ENCODE measurements around the gene ABCA3.
"Not testable (repeated sequence)": the region's sequence is repeated elsewhere in the genome, so short reads cannot be mapped to it uniquely, and the experiment has no call there.

Gene ABCA3

DNA sequence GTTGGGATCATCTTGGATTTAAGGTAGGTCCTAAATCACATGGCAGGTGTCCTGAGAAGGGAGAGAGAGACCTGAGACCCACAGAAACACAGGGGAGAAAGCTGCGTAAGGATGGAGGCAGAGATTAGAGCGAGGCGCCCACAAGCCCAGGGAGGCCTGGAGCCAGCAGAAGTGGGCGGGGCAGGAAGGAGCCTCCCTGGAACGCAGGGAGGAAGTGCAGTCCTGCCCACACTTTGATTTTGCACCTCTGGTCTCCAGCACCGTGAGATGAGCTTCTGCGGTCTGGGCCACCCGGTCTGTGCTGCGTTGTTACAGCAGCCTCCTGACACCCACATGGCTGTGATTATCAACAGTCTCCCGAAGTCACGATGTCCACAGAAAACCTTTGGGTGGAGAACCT lies 97.9 kb downstream of the ABCA3 start:
- no peak for DNase-seq (ENCODE audit: low read depth)
- H3K4me3 ChIP-seq (ENCODE audit: low read depth, low read length), result no peak overlapping the region
- TF ChIP-seq MYC (IDR thresholded peaks at IDR 0.05; ENCODE audit: low read depth, low read length) (no peak), POLR2A (IDR thresholded peaks at IDR 0.05; ENCODE audit: extremely low read depth, insufficient read length) (no peak)
- TF ChIP-seq, protein P1, sequence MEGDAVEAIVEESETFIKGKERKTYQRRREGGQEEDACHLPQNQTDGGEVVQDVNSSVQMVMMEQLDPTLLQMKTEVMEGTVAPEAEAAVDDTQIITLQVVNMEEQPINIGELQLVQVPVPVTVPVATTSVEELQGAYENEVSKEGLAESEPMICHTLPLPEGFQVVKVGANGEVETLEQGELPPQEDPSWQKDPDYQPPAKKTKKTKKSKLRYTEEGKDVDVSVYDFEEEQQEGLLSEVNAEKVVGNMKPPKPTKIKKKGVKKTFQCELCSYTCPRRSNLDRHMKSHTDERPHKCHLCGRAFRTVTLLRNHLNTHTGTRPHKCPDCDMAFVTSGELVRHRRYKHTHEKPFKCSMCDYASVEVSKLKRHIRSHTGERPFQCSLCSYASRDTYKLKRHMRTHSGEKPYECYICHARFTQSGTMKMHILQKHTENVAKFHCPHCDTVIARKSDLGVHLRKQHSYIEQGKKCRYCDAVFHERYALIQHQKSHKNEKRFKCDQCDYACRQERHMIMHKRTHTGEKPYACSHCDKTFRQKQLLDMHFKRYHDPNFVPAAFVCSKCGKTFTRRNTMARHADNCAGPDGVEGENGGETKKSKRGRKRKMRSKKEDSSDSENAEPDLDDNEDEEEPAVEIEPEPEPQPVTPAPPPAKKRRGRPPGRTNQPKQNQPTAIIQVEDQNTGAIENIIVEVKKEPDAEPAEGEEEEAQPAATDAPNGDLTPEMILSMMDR (IDR thresholded peaks at IDR 0.05; ENCODE audit: low read depth, low read length), result no peak
- TF ChIP-seq, protein P2, sequence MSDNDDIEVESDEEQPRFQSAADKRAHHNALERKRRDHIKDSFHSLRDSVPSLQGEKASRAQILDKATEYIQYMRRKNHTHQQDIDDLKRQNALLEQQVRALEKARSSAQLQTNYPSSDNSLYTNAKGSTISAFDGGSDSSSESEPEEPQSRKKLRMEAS (IDR thresholded peaks at IDR 0.05; ENCODE audit: low read depth, low read length), result no peak

DNA sequence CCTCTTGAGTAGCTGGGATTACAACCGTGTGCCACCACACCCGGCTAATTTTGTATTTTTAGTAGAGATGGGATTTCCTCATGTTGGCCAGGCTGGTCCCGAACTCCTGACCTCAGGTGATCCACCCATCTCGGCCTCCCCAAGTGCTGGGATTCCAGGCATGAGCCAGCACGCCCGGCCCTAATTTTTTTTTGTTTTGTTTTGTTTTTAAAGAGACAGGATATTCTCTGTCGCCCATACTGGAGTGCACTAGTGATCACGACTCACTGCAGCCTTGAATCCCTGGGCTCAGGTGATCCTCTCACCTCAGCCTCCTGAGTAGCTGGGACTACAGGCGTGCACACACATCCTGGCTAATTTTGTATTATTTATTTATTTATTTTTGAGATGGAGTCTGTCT lies 100.2 kb downstream of the ABCA3 start:
- H3K4me3 ChIP-seq (ENCODE audit: low read depth, low read length); DNase-seq (ENCODE audit: low read depth): not testable (repeated sequence)

DNA sequence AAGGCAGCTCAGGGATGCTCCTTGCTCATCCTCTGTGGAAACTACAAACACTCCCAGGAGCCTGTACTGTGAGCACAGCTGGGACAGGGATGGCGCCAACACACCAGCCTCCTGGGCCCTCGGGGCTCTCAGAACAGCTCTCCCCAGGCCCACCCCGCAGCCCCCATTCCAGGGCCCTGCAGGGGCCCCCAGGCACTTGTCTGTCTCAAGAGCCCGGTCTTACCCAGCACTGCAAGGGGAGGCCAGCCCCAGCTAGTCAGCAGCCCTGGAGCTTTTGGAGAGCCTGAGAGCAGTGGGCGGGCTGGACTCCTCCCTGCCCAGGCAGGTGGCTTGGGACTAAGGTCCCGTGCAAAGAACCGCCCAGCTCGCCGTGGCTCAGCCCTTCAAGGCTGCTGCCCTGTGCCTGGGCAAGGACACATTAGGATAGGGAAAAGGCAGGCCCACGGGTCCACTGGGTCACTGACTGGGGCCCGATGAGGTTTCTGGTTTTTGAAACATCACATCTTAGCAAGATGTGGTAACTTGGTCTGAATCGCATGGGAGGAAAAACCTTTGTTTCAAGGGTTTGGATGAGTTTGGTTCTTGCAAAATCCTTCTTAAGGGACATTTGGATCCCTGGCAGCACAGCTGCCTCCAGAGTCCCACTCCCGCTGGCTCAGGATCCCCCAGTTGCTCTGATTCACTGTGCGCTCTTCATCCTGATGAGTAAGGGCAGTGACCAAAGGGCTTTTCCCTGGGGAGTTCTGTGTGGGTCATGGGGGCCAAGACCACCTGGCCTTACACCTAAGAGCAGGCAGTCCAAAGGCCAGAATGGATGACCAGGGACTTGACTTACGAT lies 101.5 kb downstream of the ABCA3 start:
- no peak overlapping the region for H3K4me3 ChIP-seq (ENCODE audit: low read depth, low read length)
- TF ChIP-seq, protein P1 (IDR thresholded peaks at IDR 0.05; ENCODE audit: low read depth, low read length), result no peak
- TF ChIP-seq, protein P2 (IDR thresholded peaks at IDR 0.05; ENCODE audit: low read depth, low read length), result no peak
- TF ChIP-seq POLR2A (IDR thresholded peaks at IDR 0.05; ENCODE audit: extremely low read depth, insufficient read length), result no peak
- DNase-seq (ENCODE audit: low read depth), result no peak

DNA sequence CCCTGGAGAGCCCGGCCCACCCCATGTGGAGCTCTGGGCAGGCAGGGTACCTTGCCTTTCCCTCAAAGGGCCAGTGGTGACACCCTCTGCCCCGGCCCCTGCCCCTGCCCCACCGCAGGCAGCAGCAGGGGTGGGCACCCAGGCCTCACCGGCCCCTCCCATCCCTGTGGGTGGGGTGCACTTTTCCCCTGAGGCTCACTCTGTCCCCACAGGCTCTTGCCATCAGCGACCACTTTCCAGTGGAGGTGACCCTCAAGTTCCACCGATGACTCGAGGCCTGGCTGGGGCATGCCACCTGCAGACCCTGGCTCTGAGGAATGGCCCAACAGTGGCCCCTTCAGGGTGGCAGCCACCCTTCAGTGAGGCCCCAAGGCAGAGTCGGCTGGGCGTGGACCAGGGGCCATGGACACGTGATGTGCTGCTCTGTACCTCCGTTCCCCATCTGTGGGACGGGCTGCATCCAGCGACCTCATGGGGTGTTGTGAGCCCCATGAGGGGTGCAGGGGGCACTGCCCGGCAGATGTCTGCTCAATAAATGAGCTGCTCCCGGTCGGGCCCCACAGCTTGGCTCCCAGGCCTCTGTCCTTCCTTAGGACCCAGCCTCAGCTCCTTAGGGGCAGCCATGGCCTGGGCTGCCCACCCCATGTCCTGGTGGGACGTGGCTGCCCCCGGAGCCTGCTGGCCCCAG lies 102.2 kb downstream of the ABCA3 start:
- TF ChIP-seq, protein P2 (IDR thresholded peaks at IDR 0.05; ENCODE audit: low read depth, low read length), result no peak
- TF ChIP-seq, protein P1 (IDR thresholded peaks at IDR 0.05; ENCODE audit: low read depth, low read length), result no peak
- TF ChIP-seq POLR2A (IDR thresholded peaks at IDR 0.05; ENCODE audit: extremely low read depth, insufficient read length), result no peak
- TF ChIP-seq MYC (IDR thresholded peaks at IDR 0.05; ENCODE audit: low read depth, low read length), result no peak
- no peak overlapping the region for H3K4me3 ChIP-seq (ENCODE audit: low read depth, low read length)
- DNase-seq (ENCODE audit: low read depth), result no peak

DNA sequence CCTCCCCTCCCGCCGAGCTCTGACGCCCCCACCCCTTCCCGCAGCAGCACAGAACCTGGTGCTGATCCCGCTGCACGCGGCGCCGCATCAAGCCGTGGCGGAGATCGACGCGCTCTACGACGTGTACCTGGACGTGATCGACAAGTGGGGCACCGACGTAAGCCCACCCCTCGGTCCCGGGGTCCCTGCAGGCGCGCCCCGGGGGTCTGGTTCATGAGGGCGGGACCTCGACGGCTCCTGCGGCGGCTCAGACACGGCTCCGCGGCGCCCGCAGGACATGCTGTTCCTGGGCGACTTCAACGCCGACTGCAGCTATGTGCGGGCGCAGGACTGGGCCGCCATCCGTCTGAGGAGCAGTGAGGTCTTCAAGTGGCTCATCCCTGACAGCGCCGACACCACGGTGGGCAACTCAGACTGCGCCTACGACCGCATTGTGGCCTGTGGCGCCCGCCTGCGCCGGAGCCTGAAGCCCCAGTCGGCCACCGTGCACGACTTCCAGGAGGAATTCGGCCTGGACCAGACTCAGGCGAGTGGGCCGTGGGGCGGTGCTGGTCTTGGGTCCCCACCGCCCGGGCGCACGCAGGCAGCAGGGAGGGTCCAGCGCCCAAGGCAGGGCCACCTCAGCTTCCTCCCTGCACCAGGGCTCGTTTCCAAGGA lies 102.9 kb downstream of the ABCA3 start:
- no peak for DNase-seq (ENCODE audit: low read depth)
- no peak for TF ChIP-seq MYC (IDR thresholded peaks at IDR 0.05; ENCODE audit: low read depth, low read length)
- TF ChIP-seq, protein P2 (IDR thresholded peaks at IDR 0.05; ENCODE audit: low read depth, low read length), result no peak
- no peak for TF ChIP-seq POLR2A (IDR thresholded peaks at IDR 0.05; ENCODE audit: extremely low read depth, insufficient read length)
- TF ChIP-seq, protein P1 (IDR thresholded peaks at IDR 0.05; ENCODE audit: low read depth, low read length), result no peak
- no peak overlapping the region for H3K4me3 ChIP-seq (ENCODE audit: low read depth, low read length)

DNA sequence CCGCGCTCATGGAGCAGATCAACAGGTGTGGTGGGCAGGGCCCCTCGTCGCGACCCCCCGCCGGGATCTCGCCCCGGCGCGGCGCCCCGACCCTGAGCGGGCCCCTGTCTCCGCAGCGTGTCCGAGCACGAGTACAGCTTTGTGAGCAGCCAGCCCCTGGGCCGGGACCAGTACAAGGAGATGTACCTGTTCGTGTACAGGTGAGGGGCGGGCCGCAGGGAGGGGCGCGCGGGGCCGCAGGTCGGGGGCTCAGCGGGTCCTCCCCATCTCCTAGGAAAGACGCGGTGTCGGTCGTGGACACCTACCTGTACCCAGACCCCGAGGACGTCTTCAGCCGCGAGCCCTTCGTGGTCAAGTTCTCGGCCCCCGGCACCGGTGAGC lies 103.4 kb downstream of the ABCA3 start:
- DNase-seq (ENCODE audit: low read depth), result no peak
- H3K4me3 ChIP-seq (ENCODE audit: low read depth, low read length), result no peak overlapping the region

More for the DNA sequence above, 103.4 kb downstream of the ABCA3 start:
- TF ChIP-seq POLR2A (IDR thresholded peaks at IDR 0.05; ENCODE audit: extremely low read depth, insufficient read length) (no peak), MYC (IDR thresholded peaks at IDR 0.05; ENCODE audit: low read depth, low read length) (no peak)
- TF ChIP-seq, protein P1 (IDR thresholded peaks at IDR 0.05; ENCODE audit: low read depth, low read length), result no peak
- TF ChIP-seq, protein P2 (IDR thresholded peaks at IDR 0.05; ENCODE audit: low read depth, low read length), result no peak
